ENCODE data around the gene MAP3K13.

The MAP3K13 gene

GRCh38 chr3:185511711-185512110 lies 148.8 kb downstream of the MAP3K13 start:
- no peaks in the 10 kb centered on the region for H3K4me1 ChIP-seq (ENCODE audit: insufficient read depth, insufficient read length)
- no peaks in the 10 kb centered on the region for H3K36me3 ChIP-seq (ENCODE audit: insufficient read depth, insufficient read length, low read length)
- H3K9me3 ChIP-seq (ENCODE audit: insufficient read depth, low read length), result no peaks in the 10 kb centered on the region
- no peaks in the 10 kb centered on the region for H3K27me3 ChIP-seq (ENCODE audit: insufficient read depth, insufficient read length)
- no peak overlapping the region for H3K9ac ChIP-seq (ENCODE audit: insufficient read length, low read depth)
- no peak for DNase-seq (ENCODE audit: low read depth, low spot score)
- H3K4me3 ChIP-seq (ENCODE audit: insufficient read length, low read depth), result no peak overlapping the region
- TF ChIP-seq SUZ12 (IDR thresholded peaks at IDR 0.05; ENCODE audit: extremely low read depth, insufficient read depth, insufficient read length), result no peak
- no peak for TF ChIP-seq ZNF274 (IDR thresholded peaks at IDR 0.05; ENCODE audit: low read depth, low read length)
- TF ChIP-seq YY1 (IDR thresholded peaks at IDR 0.05; ENCODE audit: insufficient read depth, insufficient read length), result no peak

- Histone ChIP-seq H3K27me3 (ENCODE audit: insufficient read depth, insufficient read length) (no peaks in the 10 kb centered on the region), H3K9me3 (ENCODE audit: insufficient read depth, low read length) (no peaks in the 10 kb centered on the region), H3K36me3 (ENCODE audit: insufficient read depth, insufficient read length, low read length) (no peaks in the 10 kb centered on the region), H3K4me1 (ENCODE audit: insufficient read depth, insufficient read length) (no peaks in the 10 kb centered on the region), H3K9ac (ENCODE audit: insufficient read length, low read depth) (no peak overlapping the region), H3K4me3 (ENCODE audit: insufficient read length, low read depth) (no peak overlapping the region)
- no peak for DNase-seq (ENCODE audit: low read depth, low spot score)
- TF ChIP-seq YY1 (IDR thresholded peaks at IDR 0.05; ENCODE audit: insufficient read depth, insufficient read length) (no peak), SUZ12 (IDR thresholded peaks at IDR 0.05; ENCODE audit: extremely low read depth, insufficient read depth, insufficient read length) (no peak), ZNF274 (IDR thresholded peaks at IDR 0.05; ENCODE audit: low read depth, low read length) (no peak)
Observed at GRCh38 chr3:185517387-185518130, 154.6 kb downstream of the MAP3K13 start.

- no peak for DNase-seq (ENCODE audit: low read depth, low spot score)
- no peak for TF ChIP-seq SUZ12 (IDR thresholded peaks at IDR 0.05; ENCODE audit: extremely low read depth, insufficient read depth, insufficient read length)
- TF ChIP-seq YY1 (IDR thresholded peaks at IDR 0.05; ENCODE audit: insufficient read depth, insufficient read length), result no peak
- TF ChIP-seq ZNF274 (IDR thresholded peaks at IDR 0.05; ENCODE audit: low read depth, low read length), result no peak
- no peaks in the 10 kb centered on the region for H3K36me3 ChIP-seq (ENCODE audit: insufficient read depth, insufficient read length, low read length)
- no peaks in the 10 kb centered on the region for H3K9me3 ChIP-seq (ENCODE audit: insufficient read depth, low read length)
- H3K9ac ChIP-seq (ENCODE audit: insufficient read length, low read depth), result no peak overlapping the region
- H3K4me1 ChIP-seq (ENCODE audit: insufficient read depth, insufficient read length), result no peaks in the 10 kb centered on the region
- H3K4me3 ChIP-seq (ENCODE audit: insufficient read length, low read depth), result no peak overlapping the region
- no peaks in the 10 kb centered on the region for H3K27me3 ChIP-seq (ENCODE audit: insufficient read depth, insufficient read length)
Observed at GRCh38 chr3:185519021-185519420, 156.1 kb downstream of the MAP3K13 start.

GRCh38 chr3:185521349-185522138 lies 158.6 kb downstream of the MAP3K13 start:
- H3K27me3 ChIP-seq (ENCODE audit: insufficient read depth, insufficient read length), result no peaks in the 10 kb centered on the region
- H3K36me3 ChIP-seq (ENCODE audit: insufficient read depth, insufficient read length, low read length), result no peaks in the 10 kb centered on the region
- no peak overlapping the region for H3K4me3 ChIP-seq (ENCODE audit: insufficient read length, low read depth)
- TF ChIP-seq SUZ12 (IDR thresholded peaks at IDR 0.05; ENCODE audit: extremely low read depth, insufficient read depth, insufficient read length) (no peak), ZNF274 (IDR thresholded peaks at IDR 0.05; ENCODE audit: low read depth, low read length) (no peak), YY1 (IDR thresholded peaks at IDR 0.05; ENCODE audit: insufficient read depth, insufficient read length) (no peak)
- DNase-seq (ENCODE audit: low read depth, low spot score), result no peak
- H3K9me3 ChIP-seq (ENCODE audit: insufficient read depth, low read length), result no peaks in the 10 kb centered on the region
- no peak overlapping the region for H3K9ac ChIP-seq (ENCODE audit: insufficient read length, low read depth)
- H3K4me1 ChIP-seq (ENCODE audit: insufficient read depth, insufficient read length), result no peaks in the 10 kb centered on the region

- no peak for DNase-seq (ENCODE audit: low read depth, low spot score)
- Histone ChIP-seq H3K4me1 (ENCODE audit: insufficient read depth, insufficient read length) (peaks cover 5% of the 10 kb centered on the region), H3K4me3 (ENCODE audit: insufficient read length, low read depth) (no peak overlapping the region), H3K27me3 (ENCODE audit: insufficient read depth, insufficient read length) (no peaks in the 10 kb centered on the region), H3K36me3 (ENCODE audit: insufficient read depth, insufficient read length, low read length) (no peaks in the 10 kb centered on the region), H3K9me3 (ENCODE audit: insufficient read depth, low read length) (no peaks in the 10 kb centered on the region), H3K9ac (ENCODE audit: insufficient read length, low read depth) (no peak overlapping the region)
- no peak for TF ChIP-seq ZNF274 (IDR thresholded peaks at IDR 0.05; ENCODE audit: low read depth, low read length)
- no peak for TF ChIP-seq SUZ12 (IDR thresholded peaks at IDR 0.05; ENCODE audit: extremely low read depth, insufficient read depth, insufficient read length)
- TF ChIP-seq YY1 (IDR thresholded peaks at IDR 0.05; ENCODE audit: insufficient read depth, insufficient read length), result no peak
Observed at GRCh38 chr3:185526349-185526951, 163.5 kb downstream of the MAP3K13 start.

GRCh38 chr3:185527364-185527763 lies 164.4 kb downstream of the MAP3K13 start:
- Histone ChIP-seq H3K4me1 (ENCODE audit: insufficient read depth, insufficient read length) (peaks cover 5% of the 10 kb centered on the region), H3K4me3 (ENCODE audit: insufficient read length, low read depth) (no peak overlapping the region), H3K9me3 (ENCODE audit: insufficient read depth, low read length) (no peaks in the 10 kb centered on the region), H3K9ac (ENCODE audit: insufficient read length, low read depth) (no peak overlapping the region), H3K36me3 (ENCODE audit: insufficient read depth, insufficient read length, low read length) (no peaks in the 10 kb centered on the region), H3K27me3 (ENCODE audit: insufficient read depth, insufficient read length) (no peaks in the 10 kb centered on the region)
- no peak for TF ChIP-seq ZNF274 (IDR thresholded peaks at IDR 0.05; ENCODE audit: low read depth, low read length)
- TF ChIP-seq YY1 (IDR thresholded peaks at IDR 0.05; ENCODE audit: insufficient read depth, insufficient read length), result no peak
- no peak for TF ChIP-seq SUZ12 (IDR thresholded peaks at IDR 0.05; ENCODE audit: extremely low read depth, insufficient read depth, insufficient read length)
- DNase-seq (ENCODE audit: low read depth, low spot score), result no peak

GRCh38 chr3:185528532-185528931 lies 165.6 kb downstream of the MAP3K13 start:
- Histone ChIP-seq H3K4me3 (ENCODE audit: insufficient read length, low read depth) (no peak overlapping the region), H3K4me1 (ENCODE audit: insufficient read depth, insufficient read length) (peaks cover 7% of the 10 kb centered on the region), H3K36me3 (ENCODE audit: insufficient read depth, insufficient read length, low read length) (no peaks in the 10 kb centered on the region), H3K9me3 (ENCODE audit: insufficient read depth, low read length) (no peaks in the 10 kb centered on the region), H3K9ac (ENCODE audit: insufficient read length, low read depth) (no peak overlapping the region), H3K27me3 (ENCODE audit: insufficient read depth, insufficient read length) (no peaks in the 10 kb centered on the region)
- no peak for DNase-seq (ENCODE audit: low read depth, low spot score)
- no peak for TF ChIP-seq SUZ12 (IDR thresholded peaks at IDR 0.05; ENCODE audit: extremely low read depth, insufficient read depth, insufficient read length)
